Trophoblast cell (in vitro differentiated cells and primary cell): ENCODE results near the gene CD1E.
"Not testable (repeated sequence)": the region's sequence is repeated elsewhere in the genome, so short reads cannot be mapped to it uniquely, and the experiment has no call there.

ENCODE experiments used
- DNase-seq, 2 donors: peaks; one replicate each; pipeline ENCODE4 v3.0.0-alpha.2; 2016
- H2AFZ ChIP-seq: 2 replicates; pipeline ENCODE4 v1.6.1; 2013; ENCODE audit warnings: low read length, moderate library complexity, mild to moderate bottlenecking; ENCODE audit not compliant: insufficient read depth, poor library complexity
- H2AK5ac ChIP-seq: 2 replicates; pipeline ENCODE4 v1.6.1; 2013; ENCODE audit warnings: mild to moderate bottlenecking, low read length
- H2BK120ac ChIP-seq: 2 replicates; pipeline ENCODE4 v1.6.1; 2013; ENCODE audit warnings: low read length, mild to moderate bottlenecking, moderate library complexity; ENCODE audit not compliant: insufficient read depth, poor library complexity
- H2BK12ac ChIP-seq: 2 replicates; pipeline ENCODE4 v1.6.1; 2013; ENCODE audit warnings: mild to moderate bottlenecking, low read length, moderate library complexity
- H2BK5ac ChIP-seq: 2 replicates; pipeline ENCODE4 v1.6.1; 2013; ENCODE audit warnings: low read length, low read depth, moderate library complexity, mild to moderate bottlenecking; ENCODE audit not compliant: poor library complexity
- H3K14ac ChIP-seq: 2 replicates; pipeline ENCODE4 v1.6.1; 2013; ENCODE audit warnings: mild to moderate bottlenecking, low read length
- H3K18ac ChIP-seq: 2 replicates; pipeline ENCODE4 v1.6.1; 2013; ENCODE audit warnings: mild to moderate bottlenecking, low read length
- H3K23ac ChIP-seq: 2 replicates; pipeline ENCODE4 v1.6.1; 2013; ENCODE audit warnings: low read length
- H3K27ac ChIP-seq: 2 replicates; pipeline ENCODE4 v1.5.1; 2013; ENCODE audit warnings: low read depth, mild to moderate bottlenecking, inconsistent platforms, low read length, moderate library complexity
- H3K27me3 ChIP-seq: 2 replicates; pipeline ENCODE4 v1.6.1; 2013; ENCODE audit warnings: inconsistent platforms, mild to moderate bottlenecking, low read length, moderate library complexity; ENCODE audit not compliant: insufficient read depth
- H3K36me3 ChIP-seq, 2 experiments: 1 replicate in 1 of 2; 2 replicates in 1 of 2; pipeline ENCODE4 v1.6.1; 2013; ENCODE audit warnings: low read length in 2 of 2, mild to moderate bottlenecking in 2 of 2, moderate library complexity in 1 of 2; ENCODE audit not compliant: insufficient read depth in 2 of 2, control insufficient read depth in 1 of 2
- H3K4ac ChIP-seq: 2 replicates; pipeline ENCODE4 v1.6.1; 2013; ENCODE audit warnings: low read depth, mild to moderate bottlenecking, low read length, moderate library complexity
- H3K4me1 ChIP-seq, 2 experiments: 1 replicate in 1 of 2; 2 replicates in 1 of 2; pipeline ENCODE4 v1.6.1; 2013; ENCODE audit warnings: low read length in 2 of 2, mild to moderate bottlenecking in 2 of 2, moderate library complexity in 1 of 2; ENCODE audit not compliant: insufficient read depth in 2 of 2, control insufficient read depth in 1 of 2
- H3K4me2 ChIP-seq: 2 replicates; pipeline ENCODE4 v1.6.1; 2013; ENCODE audit warnings: inconsistent platforms, mild to moderate bottlenecking, low read length, moderate library complexity
- H3K4me3 ChIP-seq: 2 replicates; pipeline ENCODE4 v1.5.1; 2013; ENCODE audit warnings: mild to moderate bottlenecking, low read depth, low read length, inconsistent platforms
- H3K79me1 ChIP-seq: one replicate; pipeline ENCODE4 v1.6.1; 2013; ENCODE audit warnings: low read length
- H3K79me2 ChIP-seq: 2 replicates; pipeline ENCODE4 v1.6.1; 2013; ENCODE audit warnings: low read length, mild to moderate bottlenecking; ENCODE audit not compliant: control insufficient read depth, insufficient read depth, poor library complexity
- H3K9ac ChIP-seq: 2 replicates; pipeline ENCODE4 v1.6.1; 2013; ENCODE audit warnings: mild to moderate bottlenecking, low read length
- H3K9me3 ChIP-seq: 2 replicates; pipeline ENCODE4 v1.6.1; 2013; ENCODE audit warnings: low read depth, mild to moderate bottlenecking, control low read depth, inconsistent platforms, low read length; ENCODE audit not compliant: insufficient read depth
- H4K12ac ChIP-seq: 2 replicates; pipeline ENCODE4 v1.6.1; 2013; ENCODE audit warnings: low read depth, mild to moderate bottlenecking, low read length, moderate library complexity
- H4K8ac ChIP-seq: 2 replicates; pipeline ENCODE4 v1.6.1; 2013; ENCODE audit warnings: low read depth, mild to moderate bottlenecking, low read length, moderate library complexity
- H4K91ac ChIP-seq: one replicate; pipeline ENCODE4 v1.6.1; 2013; ENCODE audit warnings: low read depth, mild to moderate bottlenecking, low read length, moderate library complexity
- WGBS: extraction: QIAGEN DNeasy Blood & Tissue Kit; methylation state at CpG from one replicate; pipeline ENCODE4 v1.1.7; 2013; ENCODE audit warnings: missing lambda C conversion rate; ENCODE audit not compliant: insufficient read length, insufficient coverage; ENCODE audit errors: extremely low coverage; 5-methylcytosine and 5-hydroxymethylcytosine counted together

The CD1E gene

DNA sequence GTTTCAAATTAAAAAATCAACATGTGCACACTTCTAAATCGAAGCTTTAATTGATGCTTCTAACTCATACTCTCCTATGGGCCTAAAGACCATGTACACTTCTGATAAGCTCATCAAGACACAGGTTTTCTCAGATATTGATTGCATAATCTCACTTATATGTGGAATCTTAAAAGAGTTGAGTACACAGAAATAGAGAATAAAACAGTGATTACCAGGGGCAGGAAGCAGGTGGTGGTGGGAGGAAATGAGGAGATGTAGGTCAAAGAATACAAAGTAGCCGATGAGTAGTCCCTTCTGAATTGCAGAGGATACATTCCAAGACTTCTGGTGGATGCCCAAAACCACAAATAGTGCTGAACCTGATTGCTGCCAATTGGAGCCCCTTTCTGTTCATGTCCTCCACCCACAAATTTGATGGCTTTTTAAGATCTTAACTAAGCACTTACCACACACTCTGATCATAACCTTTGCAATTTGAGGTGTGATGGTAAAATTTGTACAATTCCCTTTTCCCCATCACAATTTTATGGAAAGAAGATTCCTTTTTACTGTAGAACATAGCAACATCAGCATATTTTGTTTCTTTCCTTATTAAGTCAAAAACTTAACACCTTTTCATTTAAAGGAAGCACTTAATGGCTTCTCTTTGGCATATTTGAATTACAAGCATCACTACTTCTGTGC, 19.0 kb upstream of the CD1E start:
- Histone ChIP-seq H3K23ac (no peak overlapping the region), H3K14ac (no peak overlapping the region), H2BK120ac (no peak overlapping the region), H2BK12ac (no peak overlapping the region), H2BK5ac (no peak overlapping the region), H3K79me2 (no peaks in the 10 kb centered on the region), H3K4me2 (no peak overlapping the region), H3K79me1 (no peaks in the 10 kb centered on the region), H3K4me3 (no peak overlapping the region), H3K27ac (no peak overlapping the region), H4K91ac (no peak overlapping the region), H3K36me3 (no peaks in the 10 kb centered on the region), H2AK5ac (no peak overlapping the region), H3K4me1 (no peaks in the 10 kb centered on the region), H3K9me3 (no peaks in the 10 kb centered on the region), H3K4ac (no peak overlapping the region), H3K18ac (no peak overlapping the region), H4K8ac (no peak overlapping the region), H3K9ac (no peak overlapping the region), H4K12ac (no peak overlapping the region), H2AFZ (no peak overlapping the region), H3K27me3 (no peaks in the 10 kb centered on the region)
- WGBS, result no CpG with 5 or more reads among the region's 2 CpGs
- DNase-seq, result no peak

GRCh38 chr1:158335213-158335532, 18.5 kb upstream of the CD1E start:
- Histone ChIP-seq H3K4me3 (no peak overlapping the region), H2AK5ac (no peak overlapping the region), H2BK5ac (no peak overlapping the region), H3K18ac (no peak overlapping the region), H4K91ac (no peak overlapping the region), H3K14ac (no peak overlapping the region), H3K4ac (no peak overlapping the region), H3K79me2 (no peaks in the 10 kb centered on the region), H3K27me3 (no peaks in the 10 kb centered on the region), H3K79me1 (no peaks in the 10 kb centered on the region), H2AFZ (no peak overlapping the region), H4K12ac (no peak overlapping the region), H3K9me3 (no peaks in the 10 kb centered on the region), H3K36me3 (no peaks in the 10 kb centered on the region), H3K4me2 (no peak overlapping the region), H3K4me1 (no peaks in the 10 kb centered on the region), H2BK120ac (no peak overlapping the region), H3K27ac (no peak overlapping the region), H2BK12ac (no peak overlapping the region), H4K8ac (no peak overlapping the region), H3K23ac (no peak overlapping the region), H3K9ac (no peak overlapping the region)
- no peak for DNase-seq

- H2BK5ac ChIP-seq, H3K79me1 ChIP-seq, H2BK120ac ChIP-seq, H2AK5ac ChIP-seq, H3K27ac ChIP-seq, H3K9ac ChIP-seq, H3K14ac ChIP-seq, H4K91ac ChIP-seq, H2AFZ ChIP-seq, H3K4me1 ChIP-seq, H3K36me3 ChIP-seq, H3K23ac ChIP-seq, H4K8ac ChIP-seq, H3K4ac ChIP-seq, H3K18ac ChIP-seq, H3K27me3 ChIP-seq, H2BK12ac ChIP-seq, DNase-seq, H4K12ac ChIP-seq, H3K79me2 ChIP-seq, H3K4me3 ChIP-seq, H3K9me3 ChIP-seq, H3K4me2 ChIP-seq: not testable (repeated sequence)
- WGBS, result no CpG with 5 or more reads among the region's 7 CpGs
These were observed 17.3 kb upstream of the CD1E start for GRCh38 chr1:158336413-158336812.

DNA sequence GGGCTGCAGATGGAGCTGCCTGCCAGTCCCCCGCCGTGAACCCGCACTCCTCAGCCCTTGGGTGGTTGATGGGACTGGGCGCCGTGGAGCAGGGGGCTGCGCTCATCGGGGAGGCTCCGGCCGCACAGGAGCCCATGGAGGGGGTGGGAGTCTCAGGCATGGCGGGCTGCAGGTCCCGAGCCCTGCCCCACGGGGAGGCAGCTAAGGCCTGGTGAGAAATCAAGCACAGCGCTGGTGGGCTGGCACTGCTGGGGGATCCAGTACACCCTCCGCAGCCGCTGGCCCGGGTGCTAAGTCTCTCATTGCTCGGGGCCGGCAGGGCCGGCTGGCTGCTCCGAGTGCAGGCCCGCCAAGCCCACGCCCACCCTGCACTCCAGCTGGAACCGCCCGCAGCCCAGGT, 4.7 kb upstream of the CD1E start:
- not testable (repeated sequence) for H2AFZ ChIP-seq, H3K27ac ChIP-seq, H3K79me1 ChIP-seq, H4K12ac ChIP-seq, H3K4me1 ChIP-seq, H2BK120ac ChIP-seq, H3K23ac ChIP-seq, H2AK5ac ChIP-seq, H3K18ac ChIP-seq, H2BK5ac ChIP-seq, H3K9ac ChIP-seq, H3K79me2 ChIP-seq, H4K91ac ChIP-seq, H3K4ac ChIP-seq, H3K4me3 ChIP-seq, H3K14ac ChIP-seq, H4K8ac ChIP-seq, H3K4me2 ChIP-seq, H3K9me3 ChIP-seq, H2BK12ac ChIP-seq, H3K36me3 ChIP-seq, DNase-seq, H3K27me3 ChIP-seq
- no CpG with 5 or more reads among the region's 24 CpGs for WGBS
